GM12874 (cell line): ENCODE data around the gene HOXA4.

Source experiments
- CTCF ChIP-seq: IDR thresholded peaks from 2 replicates; pipeline ENCODE4 v1.5.1; 2011; ENCODE audit warnings: low read depth, mild to moderate bottlenecking, control low read depth, low read length, moderate library complexity; ENCODE audit not compliant: insufficient read depth

HOXA4 gene

GRCh38 chr7:27116962-27117886 lies 13.3 kb downstream of the HOXA4 start:
- no peak for TF ChIP-seq CTCF

- no peak for TF ChIP-seq CTCF
These were observed 14.3 kb downstream of the HOXA4 start for GRCh38 chr7:27116031-27116961.

GRCh38 chr7:27115221-27116026 lies 15.1 kb downstream of the HOXA4 start:
- TF ChIP-seq CTCF, result no peak

GRCh38 chr7:27114881-27115220 lies 15.7 kb downstream of the HOXA4 start:
- TF ChIP-seq CTCF, result no peak

- TF ChIP-seq CTCF, result no peak
These were observed 16.4 kb downstream of the HOXA4 start for GRCh38 chr7:27113991-27114769.

GRCh38 chr7:27112955-27113949 lies 17.3 kb downstream of the HOXA4 start:
- TF ChIP-seq CTCF, result no peak
